Measurements from ENCODE around the gene AGTPBP1. TPM values are rescaled to one million over a fixed set of nuclear protein-coding genes. Genes with fewer than 3 reads are reported as not detected.

The AGTPBP1 gene, protein sequence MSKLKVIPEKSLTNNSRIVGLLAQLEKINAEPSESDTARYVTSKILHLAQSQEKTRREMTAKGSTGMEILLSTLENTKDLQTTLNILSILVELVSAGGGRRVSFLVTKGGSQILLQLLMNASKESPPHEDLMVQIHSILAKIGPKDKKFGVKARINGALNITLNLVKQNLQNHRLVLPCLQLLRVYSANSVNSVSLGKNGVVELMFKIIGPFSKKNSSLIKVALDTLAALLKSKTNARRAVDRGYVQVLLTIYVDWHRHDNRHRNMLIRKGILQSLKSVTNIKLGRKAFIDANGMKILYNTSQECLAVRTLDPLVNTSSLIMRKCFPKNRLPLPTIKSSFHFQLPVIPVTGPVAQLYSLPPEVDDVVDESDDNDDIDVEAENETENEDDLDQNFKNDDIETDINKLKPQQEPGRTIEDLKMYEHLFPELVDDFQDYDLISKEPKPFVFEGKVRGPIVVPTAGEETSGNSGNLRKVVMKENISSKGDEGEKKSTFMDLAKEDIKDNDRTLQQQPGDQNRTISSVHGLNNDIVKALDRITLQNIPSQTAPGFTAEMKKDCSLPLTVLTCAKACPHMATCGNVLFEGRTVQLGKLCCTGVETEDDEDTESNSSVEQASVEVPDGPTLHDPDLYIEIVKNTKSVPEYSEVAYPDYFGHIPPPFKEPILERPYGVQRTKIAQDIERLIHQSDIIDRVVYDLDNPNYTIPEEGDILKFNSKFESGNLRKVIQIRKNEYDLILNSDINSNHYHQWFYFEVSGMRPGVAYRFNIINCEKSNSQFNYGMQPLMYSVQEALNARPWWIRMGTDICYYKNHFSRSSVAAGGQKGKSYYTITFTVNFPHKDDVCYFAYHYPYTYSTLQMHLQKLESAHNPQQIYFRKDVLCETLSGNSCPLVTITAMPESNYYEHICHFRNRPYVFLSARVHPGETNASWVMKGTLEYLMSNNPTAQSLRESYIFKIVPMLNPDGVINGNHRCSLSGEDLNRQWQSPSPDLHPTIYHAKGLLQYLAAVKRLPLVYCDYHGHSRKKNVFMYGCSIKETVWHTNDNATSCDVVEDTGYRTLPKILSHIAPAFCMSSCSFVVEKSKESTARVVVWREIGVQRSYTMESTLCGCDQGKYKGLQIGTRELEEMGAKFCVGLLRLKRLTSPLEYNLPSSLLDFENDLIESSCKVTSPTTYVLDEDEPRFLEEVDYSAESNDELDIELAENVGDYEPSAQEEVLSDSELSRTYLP
- total RNA-seq = 16.0 and 20.1 TPM in 2 replicates

DNA sequence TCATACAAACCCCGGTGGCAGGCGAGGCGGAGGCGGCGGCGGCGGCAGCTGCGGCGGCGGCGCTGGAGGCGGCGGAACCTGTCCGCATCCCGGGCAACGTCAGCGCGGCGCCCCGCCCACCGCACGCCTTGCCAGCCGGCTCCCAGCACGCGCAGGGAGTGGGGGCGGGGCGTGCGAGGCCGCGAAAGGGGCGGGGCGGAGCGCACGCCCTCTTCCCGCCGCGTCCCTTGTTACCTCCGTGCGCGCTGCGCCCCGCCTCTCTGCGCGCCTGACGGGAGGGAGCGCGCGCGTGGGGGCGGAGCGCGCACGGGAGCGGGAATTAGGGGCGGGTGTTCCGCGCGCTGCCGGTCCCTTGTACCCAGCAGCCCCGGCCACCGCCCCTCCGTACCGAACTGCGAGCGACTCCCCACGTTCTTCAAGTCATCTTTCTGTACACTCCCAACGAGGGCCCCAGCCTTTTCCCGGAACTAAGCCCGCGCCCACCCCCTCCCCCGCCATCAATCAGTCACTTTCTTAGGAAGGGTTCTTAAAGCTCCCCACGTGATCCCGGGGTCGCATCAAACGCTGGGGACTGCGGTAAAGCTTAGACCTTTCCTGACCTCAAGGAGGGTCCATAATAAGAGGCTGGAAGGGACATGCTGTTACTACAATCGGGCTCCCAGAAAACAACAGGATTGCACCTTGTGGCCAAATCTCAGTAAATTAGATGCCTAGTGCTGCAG is at the start of gene AGTPBP1:
AGTPBP1 (minus strand) TSS at position 80 of the 722 bp plus-strand sequence. CDS start 29,421 bp downstream, outside the sequence.

Other genes starting within 250 kb of the AGTPBP1 start
- gene NAA35, start 199.2 kb upstream of the AGTPBP1 start, total RNA-seq = 16.6 and 17.4 TPM in 2 replicates

Data from smooth muscle cell of bladder (primary cell).